Activated CD4-positive, alpha-beta T cell treated with anti-CD3 and anti-CD28 coated beads for 48 hours (primary cell): ENCODE results near the gene CD8A.
A peak's percentile ranks its signal among the peaks of the same experiment; 100 is the strongest.
"Not testable (repeated sequence)": the region's sequence is repeated elsewhere in the genome, so short reads cannot be mapped to it uniquely, and the experiment has no call there.

ENCODE experiments used
- DNase-seq: peaks from one replicate; pipeline ENCODE4 v3.0.0-alpha.2; 2020

The CD8A gene

DNA sequence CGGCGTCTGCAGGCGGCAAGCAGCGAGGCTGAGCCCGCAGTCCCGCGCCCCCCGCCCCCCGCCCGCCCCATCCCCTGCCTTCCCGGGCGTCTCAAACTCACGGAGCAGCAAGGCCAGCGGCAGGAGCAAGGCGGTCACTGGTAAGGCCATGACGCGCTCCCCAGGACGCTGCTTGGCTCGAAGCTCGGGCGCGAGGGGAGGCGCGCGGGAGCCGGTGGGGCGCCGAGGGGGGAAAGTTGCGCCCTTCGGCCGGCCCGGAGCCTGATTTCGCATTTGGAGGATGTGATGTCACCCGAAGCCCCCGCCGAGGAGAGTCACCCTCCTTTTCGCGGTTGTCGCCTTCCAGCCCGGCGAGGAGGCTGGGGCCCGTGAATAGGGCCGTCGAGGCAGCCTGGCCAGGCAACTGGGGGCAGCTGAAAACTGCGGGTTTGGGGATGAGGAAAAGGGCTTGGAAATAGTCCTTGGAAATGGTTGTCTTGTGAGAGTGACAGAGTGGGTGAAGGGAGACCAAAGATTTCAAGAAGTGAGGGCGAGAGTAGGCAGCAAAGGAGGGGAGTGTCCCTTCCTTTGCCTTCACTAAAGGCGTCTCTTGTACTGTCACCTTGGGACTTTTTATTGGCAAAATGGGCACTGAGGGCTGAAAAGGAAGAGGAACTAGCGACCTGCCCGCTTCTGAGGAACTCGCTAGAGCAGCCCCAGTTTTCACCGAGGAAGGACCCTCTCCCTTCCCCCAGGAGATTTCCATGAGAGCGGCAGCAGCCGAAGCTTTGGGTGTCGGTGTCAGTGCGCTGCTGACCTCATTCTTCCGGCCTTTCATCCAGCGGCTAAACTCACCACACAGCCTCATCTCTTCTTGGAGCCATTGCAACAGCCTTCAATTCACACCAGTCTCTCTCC, at the start of gene CD8A:
Gene CD8A, minus strand, starts transcription at position 238 of the 897 bp plus-strand sequence. Its CDS starts 88 bp downstream, at position 150.
- peak; percentile 28 for DNase-seq

DNA sequence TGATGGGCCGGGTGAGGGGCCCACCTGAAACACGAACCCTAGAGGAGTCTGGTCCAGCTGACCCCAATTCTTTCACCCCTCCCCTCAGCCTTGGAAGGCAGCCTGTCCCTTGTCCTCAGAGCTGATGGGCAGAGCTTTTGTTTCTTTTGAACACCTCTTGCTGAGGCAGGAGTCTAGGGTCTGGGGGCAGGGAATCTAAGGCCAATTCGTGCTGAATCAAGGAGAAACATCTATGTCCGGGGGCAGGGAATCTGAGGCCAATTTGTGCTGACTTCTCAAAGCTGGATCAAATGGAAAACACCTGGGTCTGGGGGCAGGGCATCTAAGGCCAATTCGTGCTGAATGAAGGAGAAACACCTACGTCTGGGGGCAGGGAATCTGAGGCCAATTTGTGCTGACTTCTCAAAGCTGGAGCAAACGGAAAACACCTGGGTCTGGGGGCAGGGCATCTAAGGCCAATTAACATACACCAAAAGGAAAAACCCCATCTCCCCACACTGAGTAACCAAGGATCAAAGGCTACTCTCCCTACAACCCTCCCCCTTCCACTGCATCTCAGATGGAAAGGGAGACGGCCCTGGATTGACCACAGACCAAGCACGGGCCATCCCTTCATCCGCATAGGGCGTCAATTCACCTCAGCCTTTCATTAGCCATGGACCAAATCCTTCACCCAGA, 49.3 kb upstream of the CD8A start:
- not testable (repeated sequence) for DNase-seq

DNA sequence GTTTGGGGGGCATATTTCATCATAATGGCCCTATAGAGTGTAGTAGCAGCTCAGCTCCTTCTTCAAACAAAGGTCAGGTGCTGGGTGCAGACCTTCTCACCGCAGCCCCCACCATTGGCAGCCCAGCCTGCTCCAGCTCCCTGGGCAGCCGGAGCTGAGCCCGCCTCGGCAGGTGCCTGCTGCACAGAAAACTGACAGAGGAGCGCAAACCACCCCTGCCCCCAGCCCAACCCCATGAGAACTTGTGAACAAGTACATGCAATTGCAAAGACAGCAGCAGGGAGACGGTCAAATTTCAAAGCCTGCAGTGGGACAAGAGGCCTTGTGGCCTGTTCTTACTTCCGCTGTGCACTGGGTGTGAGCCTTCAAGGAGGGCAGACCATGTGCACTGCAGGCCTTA, 48.7 kb upstream of the CD8A start:
- DNase-seq: not testable (repeated sequence)

DNA sequence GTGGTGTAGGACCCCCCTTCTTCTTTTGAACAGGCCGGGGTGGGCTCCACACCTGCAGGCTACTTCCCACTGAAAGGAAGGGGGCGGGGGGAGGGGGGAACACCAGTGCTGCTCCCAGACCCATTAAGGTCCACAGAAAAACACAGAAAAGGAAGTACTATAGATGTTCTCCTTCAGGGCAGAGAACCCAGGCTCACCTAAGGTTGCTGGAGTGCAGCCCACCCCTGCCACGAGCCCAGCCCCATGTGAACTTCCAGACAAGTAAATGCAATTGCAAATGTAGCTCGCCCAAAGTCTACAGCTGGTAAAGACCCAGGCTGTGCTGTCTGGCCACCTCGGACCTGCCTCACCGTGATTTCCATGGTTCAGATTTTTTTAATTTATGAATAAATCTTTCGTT, 47.0 kb upstream of the CD8A start:
- not testable (repeated sequence) for DNase-seq

DNA sequence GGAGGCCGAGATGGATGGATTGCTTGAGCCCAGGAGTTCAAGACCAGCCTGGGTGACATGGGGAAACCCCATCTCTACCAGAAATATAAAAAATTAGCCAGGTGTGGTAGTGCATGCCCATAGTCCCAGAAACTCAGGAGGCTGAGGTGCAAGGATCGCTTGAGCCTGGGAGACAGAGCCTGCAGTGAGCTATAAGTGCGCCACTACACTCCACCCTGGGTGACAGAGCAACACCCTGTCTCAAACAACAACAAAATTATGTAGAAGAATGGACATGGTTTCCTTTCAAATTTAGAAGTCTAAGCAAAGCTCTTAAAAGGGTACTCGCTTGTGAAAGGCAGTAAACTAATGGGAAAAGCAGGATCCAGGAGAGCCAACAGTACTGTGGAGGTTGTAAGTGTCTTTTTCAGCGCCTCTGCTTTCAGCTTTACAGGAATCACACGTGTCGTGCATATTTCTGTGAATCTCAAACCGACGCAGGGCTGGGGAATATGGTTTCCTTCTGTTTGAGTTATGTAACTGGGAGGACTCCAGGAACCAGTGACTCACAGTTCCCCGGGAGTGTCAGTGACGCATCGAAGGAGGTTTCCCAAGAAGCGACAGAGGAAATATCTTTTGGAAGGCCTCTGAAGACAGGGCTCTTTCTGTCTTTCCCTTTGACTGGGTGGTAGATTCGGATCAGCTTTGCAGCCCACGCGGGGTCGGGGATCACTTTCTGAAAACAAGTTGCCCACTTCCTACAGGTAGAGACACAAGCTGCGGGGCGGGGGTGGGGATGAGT, 46.4 kb upstream of the CD8A start:
- peak; percentile 67 for DNase-seq

DNA sequence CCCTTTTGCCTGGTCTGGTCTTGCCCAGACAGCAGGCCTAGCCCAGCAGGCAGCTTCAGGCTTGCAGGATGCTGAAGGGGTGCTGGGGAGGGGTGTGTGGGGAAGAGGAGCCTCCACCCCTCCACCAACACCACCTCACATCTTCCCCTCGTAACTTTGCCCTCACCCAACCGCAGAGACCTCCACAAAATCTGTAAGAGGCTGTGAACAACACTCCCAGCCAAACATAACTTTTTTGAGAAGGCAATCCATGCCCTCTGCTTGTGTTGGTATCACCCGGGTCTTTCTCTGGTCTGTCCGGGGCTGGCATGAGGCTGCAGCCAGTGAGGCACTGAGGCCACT, 44.8 kb upstream of the CD8A start:
- not testable (repeated sequence) for DNase-seq

DNA sequence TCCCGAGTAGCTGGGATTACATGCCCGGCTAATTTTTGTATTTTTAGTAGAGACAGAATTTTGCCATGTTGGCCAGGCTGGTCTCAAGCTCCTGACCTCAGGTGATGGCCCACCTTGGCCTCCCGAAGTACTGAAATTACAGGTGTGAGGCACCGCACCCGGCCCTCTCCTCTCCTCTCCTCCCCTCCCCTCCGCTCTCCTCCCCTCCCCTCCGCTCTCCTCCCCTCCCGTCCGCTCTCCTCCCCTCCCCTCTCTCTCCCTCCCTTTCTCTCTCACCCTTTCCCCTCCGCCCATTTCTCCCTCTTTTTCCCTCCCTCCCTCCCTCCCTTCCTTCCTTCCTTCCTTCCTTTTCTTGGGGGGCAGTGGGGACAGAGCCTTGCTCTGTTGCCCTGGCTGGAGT, 42.6 kb upstream of the CD8A start:
- DNase-seq: no peak

DNA sequence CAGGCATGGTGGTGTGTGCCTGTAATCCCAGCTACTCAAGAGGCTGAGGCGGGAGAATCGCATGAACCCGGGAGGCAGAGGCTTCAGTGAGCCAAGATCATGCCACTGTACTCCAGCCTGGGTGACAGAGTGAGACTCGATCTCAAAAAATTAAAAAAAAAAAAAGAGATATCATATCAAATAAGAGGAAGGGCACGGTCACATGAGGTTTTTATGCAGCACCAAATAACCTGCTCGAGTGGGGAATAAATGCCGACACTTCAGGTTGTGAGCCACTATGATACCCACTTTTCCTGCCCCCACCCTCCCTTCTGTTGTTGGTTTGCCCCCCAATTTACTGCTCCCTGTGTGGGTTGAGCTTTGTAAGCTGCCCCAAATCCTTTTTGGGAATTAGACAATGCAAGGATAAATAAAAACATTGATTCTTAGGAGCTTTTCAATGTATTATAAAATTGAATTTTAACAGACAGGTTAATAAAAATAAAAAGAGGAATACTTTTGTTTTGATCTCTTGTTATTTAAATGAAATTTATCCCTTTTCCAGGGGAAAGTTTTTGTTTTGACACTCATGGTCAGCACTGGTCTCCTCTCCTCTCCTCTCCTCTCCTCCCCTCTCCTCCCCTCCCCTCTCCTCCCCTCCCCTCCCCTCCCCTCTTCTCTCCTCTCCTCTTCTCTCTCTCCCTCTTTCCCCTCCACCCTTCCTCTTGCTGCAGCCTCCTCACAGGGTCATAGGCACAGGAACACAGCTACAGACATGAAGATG, 41.8 kb upstream of the CD8A start:
- no peak for DNase-seq

DNA sequence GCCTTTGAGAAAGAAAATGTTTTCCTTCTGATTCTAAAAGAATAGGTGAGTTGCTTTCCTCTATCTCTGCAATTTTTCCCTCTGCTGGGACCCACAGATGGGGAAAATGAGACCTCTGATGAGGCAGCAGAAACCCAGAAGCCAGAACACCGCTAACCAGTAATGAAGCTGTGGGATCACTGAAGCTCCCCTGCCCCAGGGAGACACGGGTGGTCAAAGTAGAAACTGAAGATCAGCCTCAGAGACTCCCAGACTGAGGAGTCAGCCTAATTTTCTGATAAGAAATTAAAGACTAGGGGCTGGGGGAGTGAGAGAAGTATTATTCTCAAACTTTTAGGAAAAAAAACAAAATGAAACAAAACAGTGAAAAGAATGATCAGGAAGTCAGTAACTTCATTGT, 40.8 kb upstream of the CD8A start:
- no peak for DNase-seq

DNA sequence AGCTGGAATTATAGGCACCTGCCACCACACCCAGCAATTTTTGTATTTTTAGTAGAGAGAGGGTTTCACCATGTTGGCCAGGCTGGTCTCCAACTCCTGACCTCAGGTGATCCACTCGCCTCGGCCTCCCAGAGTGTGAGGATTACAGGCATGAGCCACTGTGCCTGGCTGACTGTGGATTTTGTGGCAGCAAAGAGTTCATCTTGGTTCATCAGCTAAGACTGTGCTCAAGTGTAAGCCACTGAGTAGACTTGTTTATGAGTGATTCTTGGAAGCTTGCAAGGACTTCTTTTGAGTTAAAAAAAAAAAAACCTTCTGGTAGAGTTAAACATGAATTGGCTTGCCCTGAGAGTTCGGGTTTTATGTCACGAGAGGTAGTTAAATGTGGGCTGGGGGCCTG, 36.2 kb upstream of the CD8A start:
- DNase-seq: no peak

DNA sequence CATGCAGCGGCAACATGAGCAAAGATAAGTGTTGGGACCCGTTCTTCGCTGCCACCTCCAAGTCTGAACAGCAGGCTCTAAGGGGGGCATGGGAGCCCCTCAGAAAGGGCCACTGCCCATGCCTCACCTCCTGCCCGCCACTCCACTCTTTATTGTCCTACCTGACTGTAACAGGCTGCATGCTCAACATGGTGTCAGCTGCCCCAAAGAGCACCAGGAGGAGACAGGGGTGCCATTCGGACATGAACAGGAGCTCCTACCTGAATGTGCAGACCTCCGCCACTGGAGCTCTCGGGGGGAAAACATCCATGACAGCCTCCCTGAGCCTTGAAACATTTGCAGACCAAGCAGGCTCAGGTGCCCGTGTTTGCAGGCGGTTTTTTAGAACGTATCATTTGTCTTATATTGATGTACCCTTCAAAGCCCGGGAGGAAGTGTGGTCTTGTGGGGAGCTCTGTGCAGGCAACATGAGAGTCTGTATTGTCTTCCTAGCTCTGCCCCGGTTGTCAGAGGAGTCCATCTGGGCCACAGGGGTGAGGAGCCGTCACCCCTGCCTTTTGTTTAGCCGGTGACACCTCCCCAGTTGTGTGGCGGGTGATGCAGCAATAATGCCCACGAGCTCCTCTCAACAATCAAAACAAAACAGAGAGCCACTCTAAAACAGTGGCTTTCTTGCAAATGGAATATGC, 35.1 kb upstream of the CD8A start:
- DNase-seq: peak; percentile 61

DNA sequence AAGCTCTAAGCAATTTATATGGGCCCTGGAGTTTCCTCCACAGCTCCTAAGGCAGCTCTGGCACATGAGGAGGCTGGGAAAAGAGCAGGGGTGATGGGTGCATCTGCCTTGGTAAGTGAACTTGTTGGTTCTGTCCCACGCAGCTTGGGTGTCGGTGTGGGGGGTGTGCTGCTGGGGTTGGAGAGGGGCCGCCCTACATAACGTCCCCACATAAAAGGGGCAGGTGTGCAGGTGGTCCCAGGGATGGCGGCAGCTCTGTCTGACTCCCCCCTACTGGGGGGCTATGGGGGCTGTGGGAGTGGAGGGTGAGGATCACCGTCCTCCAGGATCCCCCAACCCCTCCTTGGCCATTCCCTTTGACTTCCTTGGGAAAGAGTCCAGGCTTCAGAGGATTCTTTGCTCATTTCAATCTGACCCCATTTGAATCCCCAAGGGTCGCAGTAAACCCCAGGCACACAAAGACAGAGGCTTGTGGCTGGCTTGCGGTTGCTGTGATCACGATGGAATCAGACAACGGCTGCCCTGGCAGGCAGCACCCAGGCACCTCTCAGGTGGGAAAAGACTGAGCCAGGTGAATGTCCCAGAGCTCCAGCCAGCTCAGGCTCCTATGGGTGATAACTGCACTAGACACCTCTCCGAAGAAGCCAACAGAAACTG, 34.5 kb upstream of the CD8A start:
- DNase-seq: no peak

DNA sequence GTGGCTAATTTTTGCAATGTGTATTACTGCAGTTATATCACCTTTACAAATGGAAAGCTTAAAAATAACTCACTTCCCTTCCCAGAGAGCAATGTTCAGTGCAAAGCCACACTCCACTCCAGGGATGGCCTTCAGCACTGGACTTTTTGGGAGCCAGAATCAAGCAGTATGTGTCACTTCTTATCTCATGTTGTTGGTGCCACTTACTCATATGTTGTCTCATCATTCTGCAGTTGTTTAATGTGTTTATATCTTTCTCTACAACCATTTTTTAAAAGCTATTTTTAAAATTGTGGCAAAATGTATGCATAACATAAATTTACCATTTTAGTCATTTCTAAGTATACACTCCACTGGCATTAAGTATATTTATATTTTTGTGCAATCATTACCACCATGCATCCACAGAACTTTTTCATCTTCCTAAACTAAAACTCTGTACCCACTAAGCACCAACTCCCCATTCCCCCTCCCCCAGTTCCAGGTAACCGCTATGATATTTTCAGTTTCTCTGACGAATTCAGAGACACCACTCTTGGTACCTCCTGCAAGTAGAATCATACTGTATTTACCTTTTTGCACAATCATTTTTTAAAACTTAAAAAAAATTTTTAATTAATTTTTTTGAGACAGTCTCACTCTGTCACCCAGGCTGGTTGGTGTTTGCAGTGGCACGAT, 32.1 kb upstream of the CD8A start:
- no peak for DNase-seq

DNA sequence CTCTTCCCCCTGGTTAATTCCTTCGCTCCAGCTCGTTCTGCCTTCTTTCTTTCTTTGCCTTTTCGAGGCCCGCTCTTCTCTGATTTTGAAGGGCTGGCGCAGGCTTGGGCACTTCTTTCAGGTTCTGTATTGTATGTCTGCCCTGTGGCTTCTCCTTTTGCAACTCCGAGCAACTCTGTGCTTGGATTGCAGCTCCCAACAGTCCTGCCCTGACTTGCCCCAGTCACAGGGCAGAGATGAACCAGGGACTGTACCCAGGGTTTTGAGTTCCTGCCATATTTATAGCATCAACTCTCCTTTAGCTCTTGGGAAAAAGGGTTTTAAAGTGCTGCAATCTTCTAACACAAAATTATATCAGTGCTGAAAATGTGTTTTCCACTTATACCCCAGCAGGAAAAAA, 31.1 kb upstream of the CD8A start:
- no peak for DNase-seq

DNA sequence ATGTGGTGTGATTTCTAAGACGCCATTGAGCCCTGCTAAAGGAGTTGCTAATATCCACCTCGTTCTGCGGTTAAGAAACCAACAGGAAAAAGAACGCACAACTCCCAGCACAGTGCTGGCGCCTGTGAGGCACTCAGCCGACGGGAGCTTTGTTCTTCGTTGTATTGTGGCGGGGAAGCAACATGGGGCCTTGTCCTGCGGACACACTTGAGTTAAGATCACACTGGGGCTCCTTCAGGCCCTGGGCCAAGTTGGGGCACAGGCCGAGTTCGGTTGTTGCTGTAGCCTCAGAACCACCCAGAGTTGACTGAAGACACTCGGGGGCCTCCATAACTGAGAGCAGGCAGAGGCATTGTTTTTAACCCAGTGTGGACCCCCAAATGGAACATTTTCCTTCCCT, 30.6 kb upstream of the CD8A start:
- DNase-seq: no peak

DNA sequence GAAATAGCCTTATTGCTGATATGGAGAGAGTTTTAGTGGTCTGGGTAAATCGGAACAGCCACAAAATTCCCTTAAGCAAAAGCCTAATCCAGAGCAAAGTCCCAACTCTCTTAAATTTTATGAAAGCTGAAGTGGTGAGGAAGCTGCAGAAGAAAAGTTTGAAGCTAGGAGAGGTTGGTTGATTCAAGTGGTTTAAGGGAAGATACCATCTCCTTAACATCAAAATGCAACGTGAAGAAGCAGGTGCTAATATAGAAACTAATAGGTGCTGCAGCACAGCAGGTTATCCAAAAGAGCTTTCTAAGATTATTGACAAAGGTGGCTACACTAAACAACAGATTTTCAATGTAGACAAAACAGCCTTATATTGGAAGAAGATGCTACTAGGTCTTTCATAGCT, 28.2 kb upstream of the CD8A start:
- DNase-seq: no peak

DNA sequence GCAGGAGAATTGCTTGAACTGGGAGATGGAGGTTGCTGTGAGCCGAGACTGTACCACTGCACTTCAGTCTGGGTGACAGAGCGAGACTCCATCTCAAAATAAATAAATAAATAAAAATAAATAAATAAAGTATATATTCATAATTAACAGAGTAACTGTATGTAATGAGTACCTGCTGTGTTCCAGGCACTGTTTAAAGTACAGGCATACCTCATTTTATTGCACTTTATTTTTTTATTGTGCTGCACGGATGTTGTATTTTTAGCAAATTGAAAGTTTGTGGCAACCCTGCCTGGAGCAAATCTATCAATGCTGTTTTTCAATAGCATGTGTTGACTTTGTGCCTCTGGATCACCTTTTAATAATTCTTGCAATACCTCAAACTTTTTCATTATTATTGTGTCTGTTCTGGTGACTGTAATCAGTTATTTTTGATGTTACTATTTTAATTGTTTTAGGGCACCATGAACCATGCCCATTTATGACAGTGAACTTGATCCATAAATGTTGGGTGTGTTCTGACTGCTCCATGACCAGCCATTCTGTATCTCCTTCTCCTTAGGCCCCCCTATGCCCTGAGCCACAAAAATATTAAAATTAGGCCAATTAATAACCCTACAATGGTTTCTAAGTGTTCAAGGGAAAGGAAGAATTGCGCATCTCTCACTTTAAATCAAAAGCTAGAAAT, 27.5 kb upstream of the CD8A start:
- DNase-seq: no peak

DNA sequence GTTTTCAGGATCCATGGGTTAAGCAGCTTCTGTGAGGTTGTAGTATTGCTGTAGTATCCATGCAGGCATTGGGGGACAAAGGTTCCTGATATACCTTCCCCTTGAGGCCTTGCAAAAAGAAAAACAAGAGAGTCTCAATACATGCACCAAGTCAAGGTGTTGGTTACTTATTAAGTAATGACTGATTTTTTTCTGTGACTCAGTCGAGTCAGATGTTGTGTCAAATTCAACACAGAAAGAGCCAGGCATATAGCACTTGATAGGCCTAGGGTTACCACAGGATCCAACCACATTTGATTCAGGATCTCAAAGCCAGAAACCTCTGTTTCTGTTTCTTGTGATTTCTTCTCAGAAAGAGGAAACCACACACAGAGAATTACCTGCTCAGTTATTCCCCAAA, 24.9 kb upstream of the CD8A start:
- DNase-seq: no peak

DNA sequence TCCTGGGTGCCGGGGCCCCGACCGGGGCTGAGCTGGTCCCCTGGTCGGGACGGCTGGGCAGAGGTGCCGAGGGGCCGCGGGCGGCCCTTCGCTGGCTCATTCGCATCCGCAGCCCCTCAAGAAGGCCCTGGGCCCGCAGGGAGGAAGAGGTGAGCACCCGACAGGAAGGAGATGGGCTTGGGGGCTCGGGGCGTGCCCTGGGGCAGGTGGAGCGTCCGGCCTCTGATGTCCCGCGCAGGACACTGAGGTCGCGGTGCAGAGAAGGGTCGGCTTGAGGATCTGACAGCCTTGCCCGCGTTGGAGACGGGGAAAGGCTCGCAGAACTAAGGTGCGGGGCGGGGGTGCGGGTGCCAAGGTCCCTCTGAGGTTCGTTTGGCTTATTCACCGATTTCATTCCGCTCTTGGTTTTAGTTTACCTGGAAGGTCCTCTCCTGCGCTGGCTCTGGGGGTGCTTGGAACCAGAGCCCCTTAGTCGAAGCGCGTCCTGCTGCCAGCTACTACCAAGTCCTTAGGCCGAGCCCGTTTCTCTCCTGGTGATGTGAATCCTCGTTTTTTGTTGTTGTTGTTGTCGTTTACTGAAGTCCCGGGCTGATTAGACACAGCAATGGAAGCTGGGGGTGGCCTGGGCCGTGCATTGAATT, 18.9 kb upstream of the CD8A start:
- no peak for DNase-seq
